Activated T-cell treated with anti-CD3 and anti-CD28 coated beads for 1 hour (primary cell): Measurements from ENCODE around the gene MEF2C.

ENCODE experiments used
- DNase-seq: peaks from one replicate; pipeline ENCODE4 v3.0.0-alpha.2; 2020; ENCODE audit warnings: low read depth

Gene MEF2C

DNA sequence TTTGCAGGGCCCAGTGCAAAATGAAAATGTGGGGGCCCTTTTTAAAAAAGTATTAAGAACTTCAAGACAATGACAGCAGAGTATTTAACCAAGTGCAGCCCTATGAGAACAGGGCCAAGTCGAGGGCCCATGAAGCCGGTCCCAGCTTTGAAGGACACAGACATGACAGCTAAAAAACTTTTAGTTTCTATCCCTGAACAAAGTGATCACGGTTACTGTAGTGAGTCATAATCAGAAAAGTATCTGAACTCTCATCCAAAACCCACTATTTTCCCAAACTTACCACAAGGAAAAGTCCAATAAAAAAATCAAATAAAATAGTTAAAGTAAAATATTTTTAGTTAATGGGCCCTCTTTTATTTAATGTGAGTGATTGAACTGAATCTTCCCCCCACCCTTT, 126.0 kb downstream of the MEF2C start:
- DNase-seq = no peak

DNA sequence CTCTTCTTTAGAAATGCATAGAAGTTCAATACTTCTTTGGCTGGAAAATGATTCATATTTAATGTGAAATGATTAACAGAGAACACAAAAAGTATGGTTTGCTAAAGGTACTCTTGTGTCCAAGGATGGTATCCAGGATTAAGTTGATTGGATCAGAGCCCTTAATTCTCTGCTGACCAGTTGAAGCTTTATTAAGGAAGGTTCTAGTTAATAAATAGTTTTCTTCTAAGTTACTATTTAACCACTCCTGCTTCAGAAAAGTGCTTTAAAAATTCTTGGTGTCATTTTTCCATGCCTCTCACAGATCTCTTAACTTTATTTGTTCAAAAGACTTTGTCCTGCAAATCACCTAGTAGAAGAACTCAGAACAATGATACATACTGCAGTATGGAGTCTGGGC, 134.3 kb downstream of the MEF2C start:
- DNase-seq = no peak

DNA sequence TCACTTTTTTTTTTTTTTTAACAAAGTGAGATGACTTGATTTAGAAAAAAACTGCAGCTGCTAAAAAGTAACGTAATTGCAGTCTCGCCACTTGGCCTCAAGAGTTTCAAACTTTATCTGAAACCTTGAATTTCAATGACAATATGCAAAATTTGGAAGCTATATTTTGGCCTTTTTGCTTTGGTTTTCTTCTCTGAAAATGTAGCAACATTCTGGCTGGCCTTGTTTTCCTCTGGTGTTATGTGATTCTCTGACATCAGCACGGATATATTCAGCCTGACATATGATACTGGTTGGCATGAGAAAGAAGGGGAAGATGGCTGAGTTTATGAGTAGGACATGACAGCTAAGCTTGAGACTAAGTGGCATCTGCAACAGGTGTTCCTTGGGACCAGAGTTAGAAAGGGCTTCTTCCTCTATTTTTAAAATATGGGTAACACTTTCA, 136.5 kb downstream of the MEF2C start:
- no peak for DNase-seq

DNA sequence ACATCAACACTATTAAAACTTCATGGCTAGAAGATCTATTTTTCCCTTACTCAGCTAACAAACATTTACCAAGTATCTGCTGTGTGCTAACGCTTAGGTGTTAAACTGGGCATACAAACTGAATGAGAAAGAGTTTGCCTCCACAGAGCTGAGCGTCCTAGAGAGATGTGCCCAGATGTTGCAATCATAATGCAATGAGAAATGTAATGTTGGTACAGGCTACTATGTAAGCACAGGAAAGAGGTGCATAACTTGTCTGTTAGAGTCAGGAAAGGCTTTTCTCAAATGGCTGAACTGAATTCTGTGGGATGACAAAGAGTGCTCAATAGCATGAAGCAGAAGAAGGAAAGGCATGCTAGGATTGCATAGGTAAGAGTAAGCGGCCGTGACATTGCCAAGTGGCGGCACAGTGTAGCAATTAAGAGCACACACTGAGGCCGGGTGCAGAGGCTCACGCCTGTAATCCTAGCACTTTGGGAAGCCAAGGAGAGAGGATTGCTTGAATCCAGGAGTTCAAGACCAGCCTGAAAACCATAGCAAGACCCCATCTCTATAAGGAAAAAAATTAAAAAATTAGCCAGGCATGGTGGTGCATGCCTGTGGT, 137.8 kb downstream of the MEF2C start:
- no peak for DNase-seq

DNA sequence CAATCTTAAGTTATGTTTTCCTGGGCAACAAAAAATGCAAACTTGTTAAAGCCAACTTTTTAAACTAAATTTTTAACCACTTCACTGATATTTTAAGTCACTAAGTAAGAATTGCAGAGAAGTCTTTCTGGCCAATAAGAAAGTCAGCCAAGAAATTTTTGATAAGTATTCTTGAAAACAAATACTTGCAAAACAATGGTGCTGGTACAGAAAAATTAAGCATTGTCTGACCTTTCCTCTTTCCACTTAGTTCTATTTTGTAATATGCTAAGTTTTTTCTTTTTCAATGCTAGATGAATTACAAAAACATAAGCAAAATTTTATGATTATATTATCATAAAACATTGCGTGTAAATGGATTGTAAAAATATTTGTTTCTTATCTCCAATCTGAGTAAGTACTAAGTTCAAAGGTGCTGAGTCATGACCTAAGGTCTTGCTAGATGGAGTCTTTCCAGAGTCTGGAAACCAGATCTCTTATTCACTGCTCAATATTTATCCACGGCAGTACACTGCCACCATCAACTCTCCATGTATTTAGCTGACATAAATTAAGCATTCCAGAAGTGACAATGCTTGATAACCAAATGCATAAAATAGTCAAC, 139.7 kb downstream of the MEF2C start:
- DNase-seq = no peak

DNA sequence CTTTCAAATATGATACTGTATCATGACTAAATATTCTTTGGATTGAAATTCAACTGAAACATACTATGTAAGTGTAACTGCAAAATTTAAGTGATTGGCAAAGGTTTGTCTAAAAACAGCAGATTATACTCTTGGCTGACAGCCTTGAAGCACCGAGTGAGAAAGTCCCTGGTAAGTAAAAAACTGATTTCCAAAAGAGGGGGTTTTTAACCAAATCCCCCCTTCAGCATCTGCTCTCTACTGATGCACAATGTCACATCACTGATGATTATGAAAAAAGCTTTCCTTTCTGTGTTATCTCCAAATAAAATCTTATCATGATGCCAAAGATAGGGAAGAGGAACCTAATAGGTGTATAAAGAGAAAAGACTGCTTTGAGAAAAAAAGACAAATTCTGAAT, 141.0 kb downstream of the MEF2C start:
- DNase-seq = no peak

DNA sequence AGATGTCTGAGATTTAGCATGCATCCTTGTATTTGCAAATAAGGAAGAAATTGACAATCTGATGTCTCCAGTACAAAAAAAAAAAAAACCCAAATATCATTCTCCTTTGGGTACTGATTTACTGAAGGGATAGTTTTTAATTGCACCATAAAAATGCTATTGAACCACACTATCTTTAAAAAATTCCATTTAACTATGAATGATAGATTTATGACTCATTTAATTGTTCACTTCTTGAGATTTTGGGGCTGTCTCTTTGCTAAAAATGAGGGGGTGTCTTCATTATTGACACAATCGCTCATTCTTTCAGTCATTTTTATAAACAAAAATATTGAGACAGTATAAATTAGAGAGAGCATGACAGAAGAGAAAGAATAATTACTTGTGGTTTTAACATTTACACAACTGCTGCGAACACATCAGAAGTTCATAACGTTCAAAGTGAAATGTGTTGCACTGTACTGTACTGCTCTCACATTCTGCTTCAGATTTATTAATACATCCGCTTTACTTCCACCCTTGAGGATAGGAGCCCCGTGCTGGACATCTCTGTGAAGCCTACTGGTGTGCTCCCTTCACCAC, 142.3 kb downstream of the MEF2C start:
- DNase-seq = no peak

DNA sequence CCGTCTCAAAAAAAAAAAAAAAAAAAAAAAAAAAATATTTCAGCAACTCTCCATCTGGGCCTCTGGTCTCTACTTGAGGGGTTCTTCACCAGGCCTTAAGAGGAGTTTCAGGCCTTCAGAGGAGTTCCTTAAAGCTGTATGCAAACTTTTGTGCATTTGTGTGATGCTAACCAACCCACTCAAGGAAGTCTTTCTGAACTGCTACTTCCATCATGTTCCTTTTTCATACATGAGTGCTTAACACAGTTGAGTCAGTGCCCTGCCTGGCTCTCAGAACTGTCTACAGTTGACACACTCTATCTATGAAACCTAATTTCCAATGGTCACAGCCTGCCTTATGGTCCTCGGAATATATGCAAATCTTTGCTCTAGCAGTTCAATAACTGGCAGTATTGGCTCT, 146.5 kb downstream of the MEF2C start:
- DNase-seq = no peak

DNA sequence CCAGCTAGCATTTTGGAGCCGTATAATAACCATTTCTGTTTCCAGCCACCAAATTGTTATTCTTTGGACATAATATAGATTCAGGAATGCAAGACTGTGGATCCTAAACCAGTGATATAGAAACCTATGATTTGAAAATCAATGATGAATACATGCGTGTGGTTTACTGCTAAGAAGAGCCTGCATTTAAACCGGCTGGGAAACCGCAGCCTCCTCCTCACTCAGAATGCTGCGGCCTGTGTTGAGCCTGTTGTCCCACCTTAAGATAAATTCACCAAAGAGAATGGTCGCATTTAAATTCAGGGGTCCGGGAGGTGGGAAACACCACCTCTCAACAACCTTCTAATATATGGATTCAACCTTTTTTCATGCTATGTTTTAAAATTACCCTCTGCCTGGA, 148.0 kb downstream of the MEF2C start:
- no peak for DNase-seq

DNA sequence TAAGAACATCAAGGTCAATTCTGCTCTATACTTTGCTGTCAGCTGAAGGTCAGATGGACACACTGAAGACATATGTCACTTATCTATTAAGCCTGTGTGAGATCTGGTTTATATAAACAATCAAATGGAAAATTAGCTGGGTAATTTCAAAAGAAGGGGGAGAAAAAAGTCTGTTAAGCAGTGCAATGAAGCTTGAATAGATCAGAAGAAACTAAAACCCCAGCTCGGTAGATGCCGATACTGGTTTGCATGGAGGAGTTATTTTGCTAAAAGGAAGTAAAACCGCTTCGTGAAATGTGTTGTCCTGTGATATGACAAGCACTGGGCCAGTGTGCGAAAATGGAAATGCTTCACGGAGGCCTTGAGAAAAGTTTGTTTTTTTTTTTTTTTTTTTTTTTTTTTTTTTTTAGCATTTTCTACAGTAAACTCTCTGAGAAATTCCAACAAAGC, 148.8 kb downstream of the MEF2C start:
- no peak for DNase-seq

DNA sequence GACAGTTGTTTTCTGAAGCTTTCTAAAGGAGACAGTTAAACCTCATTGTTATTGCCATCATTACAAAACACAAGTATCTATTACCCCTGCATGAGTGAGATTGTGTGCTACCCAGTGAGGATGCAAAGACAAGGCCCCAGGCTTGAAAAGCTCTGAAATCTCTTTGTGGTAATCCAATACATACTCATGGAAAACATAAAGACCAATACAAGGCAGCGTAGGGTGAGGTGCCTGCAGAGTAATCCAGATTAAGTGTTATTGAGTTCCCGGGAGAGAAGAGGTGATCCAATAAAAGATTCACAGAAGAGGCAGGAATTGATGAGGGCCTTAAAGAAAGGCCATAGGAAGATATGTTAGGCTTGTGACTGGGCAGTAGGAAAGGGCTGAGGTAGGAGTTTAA, 150.1 kb downstream of the MEF2C start:
- no peak for DNase-seq

DNA sequence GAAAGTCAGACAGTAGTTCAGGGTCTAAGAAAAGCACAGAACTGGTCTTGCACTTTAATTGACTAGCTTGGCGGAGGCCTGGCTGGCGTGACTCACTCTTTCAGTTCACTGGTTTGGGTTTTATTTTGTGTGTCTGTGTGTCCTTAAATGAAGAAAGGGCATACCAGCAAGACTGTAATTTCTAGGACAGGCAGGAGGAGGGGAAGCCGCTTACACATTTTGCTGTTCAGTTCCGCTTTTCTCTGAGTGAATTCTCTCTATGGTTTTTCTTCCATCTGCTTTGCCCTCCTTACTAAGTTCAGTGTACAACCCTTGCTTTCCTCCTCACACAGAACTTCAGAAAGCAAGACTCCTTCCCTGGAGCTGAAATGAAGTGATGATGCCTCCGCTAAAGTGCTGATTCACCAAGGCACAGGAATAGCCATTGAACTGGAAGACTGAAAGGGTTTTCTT, 150.8 kb downstream of the MEF2C start:
- DNase-seq = no peak

DNA sequence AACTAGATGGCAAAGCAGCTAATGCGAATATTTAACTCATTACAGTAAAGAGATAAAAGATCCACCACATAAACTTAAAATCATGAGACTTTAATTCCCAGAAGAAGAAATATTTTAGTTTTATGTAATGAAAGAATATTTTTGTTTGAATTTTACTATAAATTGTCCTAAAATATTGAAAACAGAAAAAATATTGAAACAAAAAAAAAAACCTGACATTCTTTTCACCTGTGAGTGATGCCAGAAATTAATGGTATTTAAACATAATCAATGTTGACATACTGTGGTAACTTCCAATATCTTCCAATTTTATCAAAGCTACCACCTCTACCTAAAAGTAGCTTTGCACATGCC, 153.2 kb downstream of the MEF2C start:
- DNase-seq = no peak

DNA sequence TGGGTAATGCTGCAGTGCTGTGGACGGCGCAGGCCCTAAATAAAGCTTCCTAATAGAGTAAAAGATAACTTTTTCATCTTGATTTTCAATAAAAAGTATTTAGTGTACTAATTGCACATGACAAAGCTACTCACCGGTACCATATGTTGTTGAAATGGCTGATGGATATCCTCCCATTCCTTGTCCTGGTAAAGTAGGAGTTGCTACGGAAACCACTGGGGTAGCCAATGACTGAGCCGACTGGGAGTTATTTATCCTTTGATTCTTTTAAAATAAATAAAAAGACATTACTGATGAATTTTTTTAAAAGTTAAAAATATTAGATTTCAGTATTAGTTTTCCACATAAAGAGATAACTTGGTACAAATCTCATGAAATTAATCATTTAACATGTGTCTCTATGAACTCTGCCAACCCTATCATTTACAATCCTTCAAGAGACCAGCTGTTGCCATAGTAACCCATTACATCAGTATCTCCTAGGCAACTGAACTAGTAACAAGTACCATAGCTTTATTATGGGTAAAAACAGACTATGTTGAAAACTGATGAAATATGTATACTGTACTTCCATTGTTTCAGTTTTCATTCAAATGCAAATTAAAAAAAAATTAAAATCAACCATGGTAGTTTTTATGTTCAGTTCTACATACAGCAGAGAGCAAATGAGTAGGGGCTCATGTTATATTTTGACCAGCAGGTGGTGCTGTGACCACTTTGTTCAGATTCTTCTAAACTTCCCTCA, 153.7 kb downstream of the MEF2C start:
- peak; percentile 17 for DNase-seq

DNA sequence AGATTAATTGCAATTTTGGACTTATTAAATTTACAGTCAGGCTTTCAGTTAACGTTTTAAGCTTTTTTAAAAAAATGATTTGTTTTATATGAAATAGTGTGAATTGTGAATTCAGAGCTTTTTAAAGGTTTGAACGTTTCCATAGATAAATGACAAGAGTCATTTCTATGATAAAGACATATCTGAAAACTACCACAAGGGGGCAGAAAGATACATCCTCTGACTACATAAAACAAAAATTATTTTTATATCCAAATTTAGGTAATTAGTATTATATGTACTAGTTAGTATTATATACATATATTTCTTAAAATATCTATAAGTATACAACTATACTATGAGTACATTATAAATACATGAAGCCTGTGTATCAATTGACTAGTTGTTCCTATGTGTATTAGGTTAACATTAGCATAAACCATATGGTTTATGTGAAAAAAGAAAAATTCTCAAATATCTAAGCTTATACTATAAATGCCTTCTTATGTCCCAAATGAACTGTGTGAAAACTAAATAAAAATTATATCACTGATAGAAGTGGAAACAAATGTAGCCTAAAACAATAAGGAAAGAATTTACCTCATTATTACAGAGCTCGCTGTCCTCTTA, 155.2 kb downstream of the MEF2C start:
- no peak for DNase-seq

DNA sequence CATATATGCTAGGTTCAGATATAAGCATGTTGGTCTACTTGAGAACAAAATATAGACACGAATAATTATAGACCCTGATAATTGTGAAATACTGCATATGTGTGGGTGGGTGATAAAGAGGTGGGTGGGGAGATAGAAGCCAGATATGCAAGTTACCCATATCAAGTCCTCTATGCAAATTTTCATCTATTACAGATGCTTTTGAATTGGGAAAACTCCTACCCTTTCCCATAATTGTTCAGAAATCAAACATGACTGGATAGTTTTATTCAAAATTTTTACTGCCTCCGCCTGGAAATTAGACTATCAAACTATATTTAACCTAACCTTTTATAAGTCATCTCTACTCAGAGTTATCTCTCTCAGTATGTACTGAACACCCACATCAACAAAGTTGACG, 157.5 kb downstream of the MEF2C start:
- no peak for DNase-seq

DNA sequence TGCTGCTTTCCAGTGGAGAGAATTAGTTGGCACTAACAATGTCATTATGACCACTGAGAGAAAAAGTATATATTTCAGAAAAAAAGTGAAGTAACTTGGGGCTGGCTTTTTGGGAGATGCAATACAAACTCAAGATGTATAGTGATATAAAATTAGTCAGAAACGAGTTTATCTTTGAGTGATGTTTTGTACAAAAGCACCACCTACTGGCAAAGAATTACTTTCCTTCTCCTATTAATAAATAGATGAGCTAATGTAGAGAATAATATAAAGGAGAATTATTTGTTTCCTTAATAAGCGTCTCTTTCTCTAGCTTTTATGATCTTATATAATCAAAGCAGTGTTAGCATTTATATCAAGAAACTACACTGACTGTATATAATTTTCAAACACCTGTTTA, 158.8 kb downstream of the MEF2C start:
- DNase-seq = no peak

DNA sequence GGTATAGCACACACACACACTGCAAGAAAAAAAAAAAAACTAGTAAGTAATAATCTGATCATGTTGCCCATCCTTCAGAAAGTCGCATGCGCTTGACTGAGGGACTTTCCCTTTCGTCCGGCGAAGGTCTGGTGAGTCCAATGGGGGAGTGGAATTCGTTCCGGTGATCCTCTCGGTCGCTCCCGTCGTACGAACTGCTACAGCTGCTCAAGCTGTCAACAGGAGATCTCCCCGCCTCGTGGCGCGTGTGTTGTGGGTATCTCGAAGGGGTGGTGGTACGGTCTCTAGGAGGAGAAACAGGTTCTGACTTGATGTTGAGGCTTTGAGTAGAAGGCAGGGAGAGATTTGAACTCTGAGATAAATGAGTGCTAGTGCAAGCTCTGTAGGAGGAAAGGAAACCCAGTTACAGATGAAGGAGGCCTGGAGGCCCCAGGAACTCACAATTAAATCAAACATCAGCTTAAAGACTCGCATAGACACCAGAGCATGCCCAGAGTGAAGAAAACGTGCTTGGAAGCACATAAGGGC, 160.4 kb downstream of the MEF2C start:
- no peak for DNase-seq

DNA sequence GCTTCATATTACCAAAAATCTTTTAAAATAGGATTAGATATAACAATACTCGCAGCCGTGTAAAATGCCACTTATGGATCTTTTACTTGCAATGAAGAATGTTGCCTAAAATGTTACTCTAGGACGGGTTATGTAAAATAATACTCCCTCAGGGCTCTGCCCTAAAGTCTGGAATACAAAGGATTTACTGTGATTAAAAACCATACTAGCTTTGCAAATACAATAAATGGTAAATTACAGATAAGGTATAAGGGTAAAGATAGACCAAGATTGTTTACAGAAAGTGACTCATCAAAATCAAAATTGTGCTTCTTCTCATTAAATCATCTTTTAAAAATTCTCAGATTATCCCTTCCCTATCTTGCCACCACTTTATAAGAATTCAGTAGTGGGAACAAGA, 163.6 kb downstream of the MEF2C start:
- DNase-seq = no peak

DNA sequence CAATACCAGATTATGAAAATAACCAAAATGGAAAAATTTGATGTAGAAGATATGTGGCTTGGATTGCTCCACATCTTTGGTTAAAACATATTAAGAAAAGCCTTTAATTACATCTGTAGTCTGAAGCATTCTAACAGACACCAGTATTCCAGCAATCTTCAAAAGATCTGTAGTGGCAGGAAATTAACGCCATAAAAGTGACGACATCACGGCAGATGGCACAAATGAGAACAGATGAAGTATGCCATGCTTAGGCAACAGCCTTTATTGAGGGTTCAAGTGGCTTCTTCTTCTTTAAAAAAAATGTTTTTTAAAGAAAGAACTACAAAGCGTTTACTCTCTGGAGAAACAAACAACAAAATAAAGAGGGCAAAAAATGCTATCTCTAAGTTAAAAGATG, 164.2 kb downstream of the MEF2C start:
- no peak for DNase-seq

DNA sequence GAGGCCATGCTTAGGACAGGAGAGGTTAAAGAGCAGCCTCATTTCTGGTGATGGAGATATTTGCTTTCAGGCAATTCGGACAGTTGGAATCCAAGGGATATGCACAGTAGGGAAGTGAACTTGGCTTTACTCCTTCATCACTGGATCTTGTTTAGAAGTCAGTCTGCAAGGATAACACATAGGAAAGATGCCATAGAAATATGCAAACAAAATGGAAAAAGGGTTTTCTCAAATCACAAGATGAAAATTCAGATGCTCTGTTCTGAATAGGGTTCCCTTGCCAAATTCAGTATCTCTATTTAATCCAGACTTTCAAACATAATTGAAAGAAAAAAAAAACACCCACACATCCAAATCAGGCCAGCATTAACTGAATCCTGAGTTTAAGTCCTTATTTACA, 166.9 kb downstream of the MEF2C start:
- no peak for DNase-seq

DNA sequence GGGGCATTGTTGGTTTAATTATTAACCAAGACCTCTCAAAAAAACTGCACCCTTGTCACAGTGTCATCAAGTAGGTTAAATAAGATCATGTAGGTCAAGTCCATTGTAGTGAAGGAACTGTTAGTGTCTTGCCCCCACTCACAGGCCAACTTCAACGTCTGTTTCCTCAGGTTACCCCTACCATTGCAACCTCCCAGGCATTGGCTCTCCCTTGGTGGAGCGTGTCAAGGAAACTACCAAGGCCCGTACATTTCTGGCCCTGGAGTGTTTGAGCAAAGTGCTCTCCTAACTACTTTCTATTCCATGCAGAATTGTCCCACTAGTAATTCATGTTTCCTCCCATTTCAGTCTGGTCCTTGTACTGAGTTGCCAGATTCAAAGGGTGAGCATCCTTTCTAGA, 167.5 kb downstream of the MEF2C start:
- no peak for DNase-seq

DNA sequence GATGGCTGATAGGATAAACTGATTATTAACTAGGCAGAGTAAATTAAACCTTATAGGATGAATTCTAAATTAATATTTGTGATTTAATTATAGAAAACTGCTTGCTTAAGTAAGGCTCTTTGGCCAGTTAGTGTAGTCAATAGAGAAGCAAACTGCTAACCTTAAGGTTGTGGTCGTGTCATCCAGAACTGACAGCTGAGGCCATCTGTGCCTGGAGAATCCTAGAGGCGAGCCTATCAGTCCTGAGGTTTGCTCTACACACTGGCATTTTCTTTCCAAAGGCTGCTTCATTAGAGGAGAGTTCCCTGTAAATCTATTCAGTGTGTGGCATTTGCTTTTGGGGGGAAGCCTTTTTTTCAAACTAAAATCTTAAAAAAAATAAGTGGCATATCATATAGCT, 169.2 kb downstream of the MEF2C start:
- no peak for DNase-seq
